VCaP (cell line): ENCODE measurements around the gene NDUFS4.
"Not testable (repeated sequence)": the region's sequence is repeated elsewhere in the genome, so short reads cannot be mapped to it uniquely, and the experiment has no call there.

Experiments used
- H3K27ac ChIP-seq: fragments of 450-650 bp; 2 replicates; pipeline ENCODE4 v1.5.1; 2017
- TF ChIP-seq, protein P1 (sequence below): fragments of 450-650 bp; conservative IDR thresholded peaks from 2 replicates; pipeline ENCODE4 v1.5.1; 2017; ENCODE audit warnings: mild to moderate bottlenecking, moderate library complexity

The NDUFS4 gene

DNA sequence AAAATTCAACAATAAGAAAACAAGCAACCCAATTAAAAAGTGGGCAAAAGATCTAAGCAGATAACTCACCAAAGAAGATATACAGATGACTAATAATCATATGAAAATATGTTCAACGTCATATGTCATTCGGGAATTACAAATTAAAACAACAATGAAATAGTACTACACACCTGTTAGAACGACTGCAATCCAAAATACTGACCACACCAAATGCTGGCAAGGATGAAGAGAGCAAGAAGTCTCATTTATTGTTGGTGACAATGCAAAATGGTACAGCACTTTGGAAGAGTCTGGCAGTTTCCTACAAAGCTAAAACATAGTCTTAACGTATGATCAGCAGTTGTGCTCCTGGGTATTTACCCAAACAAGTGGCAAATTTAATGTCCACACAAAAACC lies 37.5 kb downstream of the NDUFS4 start:
- no peak overlapping the region for H3K27ac ChIP-seq
- TF ChIP-seq, protein P1, sequence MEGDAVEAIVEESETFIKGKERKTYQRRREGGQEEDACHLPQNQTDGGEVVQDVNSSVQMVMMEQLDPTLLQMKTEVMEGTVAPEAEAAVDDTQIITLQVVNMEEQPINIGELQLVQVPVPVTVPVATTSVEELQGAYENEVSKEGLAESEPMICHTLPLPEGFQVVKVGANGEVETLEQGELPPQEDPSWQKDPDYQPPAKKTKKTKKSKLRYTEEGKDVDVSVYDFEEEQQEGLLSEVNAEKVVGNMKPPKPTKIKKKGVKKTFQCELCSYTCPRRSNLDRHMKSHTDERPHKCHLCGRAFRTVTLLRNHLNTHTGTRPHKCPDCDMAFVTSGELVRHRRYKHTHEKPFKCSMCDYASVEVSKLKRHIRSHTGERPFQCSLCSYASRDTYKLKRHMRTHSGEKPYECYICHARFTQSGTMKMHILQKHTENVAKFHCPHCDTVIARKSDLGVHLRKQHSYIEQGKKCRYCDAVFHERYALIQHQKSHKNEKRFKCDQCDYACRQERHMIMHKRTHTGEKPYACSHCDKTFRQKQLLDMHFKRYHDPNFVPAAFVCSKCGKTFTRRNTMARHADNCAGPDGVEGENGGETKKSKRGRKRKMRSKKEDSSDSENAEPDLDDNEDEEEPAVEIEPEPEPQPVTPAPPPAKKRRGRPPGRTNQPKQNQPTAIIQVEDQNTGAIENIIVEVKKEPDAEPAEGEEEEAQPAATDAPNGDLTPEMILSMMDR = no peak

DNA sequence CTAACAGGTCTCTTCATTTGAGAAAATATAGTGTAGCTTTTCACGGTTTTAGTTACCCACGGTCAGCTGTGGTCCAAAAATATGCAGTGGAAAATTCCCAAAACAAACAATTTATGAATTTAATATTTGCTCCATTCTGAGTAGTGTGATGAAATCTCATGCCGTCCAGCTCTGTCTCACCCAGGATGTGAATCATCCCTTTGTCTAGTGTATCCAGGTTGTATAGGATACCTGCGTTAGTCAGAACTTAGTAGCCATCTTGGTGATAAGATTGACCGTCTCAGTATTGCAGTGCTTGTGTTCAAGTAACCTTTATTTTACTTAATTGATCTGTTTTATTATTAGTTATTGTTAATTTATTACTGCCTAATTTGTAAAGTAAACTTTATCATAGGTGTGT lies 41.1 kb downstream of the NDUFS4 start:
- TF ChIP-seq, protein P1 = no peak
- H3K27ac ChIP-seq = no peak overlapping the region

DNA sequence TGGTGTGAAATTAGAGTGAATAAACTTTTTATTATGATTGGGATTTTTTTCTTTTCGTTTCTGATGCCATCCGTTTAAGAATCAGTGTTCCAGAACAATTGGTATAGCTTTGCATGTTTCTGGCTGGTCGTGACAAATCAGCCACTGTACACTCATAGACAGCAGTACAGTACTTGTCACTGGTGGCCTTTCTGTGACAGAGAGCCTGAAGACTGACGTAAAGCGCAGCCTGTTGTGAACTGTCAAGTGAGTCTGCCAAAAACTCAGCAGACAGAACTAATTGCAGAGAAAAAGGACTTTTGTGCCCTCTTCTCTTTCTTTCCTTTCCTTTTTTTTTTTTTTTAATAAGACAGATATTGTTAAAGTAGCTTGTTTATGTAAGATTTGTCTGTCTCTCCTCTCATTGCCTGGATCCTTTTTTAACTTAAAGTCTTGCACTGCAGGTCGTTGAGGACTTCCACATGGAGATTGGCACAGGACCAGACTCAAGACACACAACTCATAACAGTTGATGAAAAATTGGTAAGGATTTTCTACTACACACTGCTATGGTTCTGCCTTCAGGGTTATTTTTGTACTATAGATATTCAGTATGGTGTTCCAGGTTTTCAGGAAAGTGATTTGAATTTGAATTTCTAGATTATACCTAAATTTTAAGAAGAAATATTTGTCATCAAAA lies 42.7 kb downstream of the NDUFS4 start:
- TF ChIP-seq, protein P1 = no peak
- no peak overlapping the region for H3K27ac ChIP-seq

DNA sequence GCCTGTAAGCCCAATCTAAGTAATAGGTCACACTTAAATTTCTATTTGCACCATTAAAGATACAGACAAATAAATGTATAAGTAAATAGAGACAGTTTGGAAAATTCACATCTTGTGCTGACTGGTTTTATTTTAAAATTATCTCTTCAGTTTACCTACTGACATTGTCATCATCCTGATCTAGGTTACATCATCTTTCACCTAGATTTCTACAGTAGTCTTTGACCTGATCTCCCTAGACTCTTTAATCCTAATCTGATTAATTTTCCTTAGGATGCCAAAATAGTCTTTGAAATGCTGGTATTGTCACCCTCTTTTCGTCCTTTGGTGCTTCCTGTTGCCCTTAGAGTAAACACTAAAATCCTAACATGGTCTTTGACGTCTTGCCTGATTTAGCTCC lies 43.9 kb downstream of the NDUFS4 start:
- TF ChIP-seq, protein P1 = no peak

DNA sequence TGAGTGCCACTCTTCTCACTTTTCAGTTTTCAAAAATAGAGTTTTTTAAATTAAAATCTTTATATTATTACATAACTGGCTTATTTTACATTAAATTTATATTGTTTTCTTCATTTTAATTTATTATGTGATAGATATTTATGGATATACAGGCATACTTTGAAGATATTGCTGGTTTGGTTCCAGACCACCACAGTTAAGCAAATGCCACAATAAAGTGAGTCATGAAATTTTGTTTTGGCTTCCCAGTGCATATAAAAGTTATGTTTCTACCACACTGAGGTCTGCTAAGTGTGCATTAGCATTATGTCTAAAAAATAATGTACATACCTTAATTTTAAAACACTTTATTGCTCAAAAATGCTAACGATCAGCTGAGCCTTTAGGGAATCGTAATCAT lies 47.4 kb downstream of the NDUFS4 start:
- TF ChIP-seq, protein P1 = no peak
- no peak overlapping the region for H3K27ac ChIP-seq

More for the DNA sequence above, 43.9 kb downstream of the NDUFS4 start:
- no peak overlapping the region for H3K27ac ChIP-seq

DNA sequence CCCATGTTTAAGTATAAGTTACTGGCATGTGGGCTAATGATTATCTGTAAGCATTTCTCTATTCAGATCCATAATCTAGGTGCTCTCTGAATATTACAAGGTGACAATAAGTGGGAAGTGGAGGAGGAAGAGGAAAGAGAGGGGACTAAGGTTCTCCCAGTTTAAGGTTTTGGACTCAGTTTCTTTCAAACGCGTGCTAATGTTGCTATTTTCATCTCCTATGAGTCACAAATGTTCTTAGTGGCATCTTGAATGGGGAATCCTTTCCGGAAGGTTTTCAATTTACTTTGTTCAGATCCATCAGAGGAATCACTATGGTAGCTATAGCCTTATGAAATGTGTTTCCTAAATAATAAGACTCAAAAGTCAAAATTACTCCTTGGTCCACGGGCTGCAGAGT lies 48.5 kb downstream of the NDUFS4 start:
- not testable (repeated sequence) for H3K27ac ChIP-seq

DNA sequence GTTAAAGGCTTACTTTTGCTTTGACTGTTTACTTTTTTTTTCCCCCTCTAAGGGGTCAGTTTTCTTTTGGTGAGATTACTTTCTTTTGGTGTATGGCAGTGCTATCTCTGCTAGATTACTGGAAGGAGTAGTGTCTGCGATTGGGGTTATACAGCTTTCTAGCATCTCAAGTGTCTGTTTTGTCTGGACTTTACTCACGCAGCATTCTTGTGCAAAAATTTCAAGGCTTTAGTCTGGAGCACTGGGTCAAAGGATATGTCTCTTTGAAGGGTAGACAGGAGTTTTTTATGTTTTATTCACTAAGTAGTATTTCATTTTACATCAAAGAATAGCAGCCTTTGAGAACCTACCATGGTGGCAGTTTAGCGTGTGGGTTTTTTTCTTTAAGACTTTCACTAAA lies 52.6 kb downstream of the NDUFS4 start:
- TF ChIP-seq, protein P1 = no peak
- H3K27ac ChIP-seq = no peak overlapping the region

DNA sequence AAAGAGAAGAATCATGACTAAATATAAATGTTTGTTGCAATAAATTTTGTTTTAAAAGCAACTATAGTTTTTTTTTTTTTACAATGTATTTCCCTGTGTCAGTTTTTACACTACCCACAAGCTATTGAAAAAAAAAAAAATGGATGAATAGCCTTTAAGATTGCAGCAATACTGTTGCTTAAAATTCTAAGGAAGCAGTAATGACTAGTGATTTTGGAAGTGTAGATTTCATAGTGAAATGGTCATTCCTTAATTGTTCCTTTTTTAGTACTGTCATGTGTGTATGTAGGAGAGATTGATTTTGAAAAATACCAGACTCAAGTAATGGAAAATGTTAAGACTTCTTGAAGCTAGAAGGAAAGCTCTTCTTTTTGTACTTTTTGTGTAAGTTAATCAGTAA lies 53.1 kb downstream of the NDUFS4 start:
- no peak overlapping the region for H3K27ac ChIP-seq
- TF ChIP-seq, protein P1 = no peak
